Subcutaneous adipose tissue (tissue), 4 donors: ENCODE measurements around the gene RABL6. TPM values are rescaled to one million over a fixed set of nuclear protein-coding genes. Genes with fewer than 3 reads are reported as not detected.

Source experiments
- total RNA-seq, 4 donors: library from RNA; depleted of rRNA; stranded (reverse); fragments of >200 nt; gene quantifications; one replicate each; pipeline ENCODE4 v1.1.0, GENCODE V29; 2016
- TF ChIP-seq, protein P1 (sequence below): fragments of 450-650 bp; IDR thresholded peaks from one replicate; pipeline ENCODE4 v1.5.1; 2016; ENCODE audit warnings: low read depth, mild to moderate bottlenecking, control low read depth, antibody characterized with exemption, moderate library complexity

RABL6 gene
- total RNA-seq, 4 donors from 2014 or later = 29.4 to 78.2 (median 33.4) TPM

DNA sequence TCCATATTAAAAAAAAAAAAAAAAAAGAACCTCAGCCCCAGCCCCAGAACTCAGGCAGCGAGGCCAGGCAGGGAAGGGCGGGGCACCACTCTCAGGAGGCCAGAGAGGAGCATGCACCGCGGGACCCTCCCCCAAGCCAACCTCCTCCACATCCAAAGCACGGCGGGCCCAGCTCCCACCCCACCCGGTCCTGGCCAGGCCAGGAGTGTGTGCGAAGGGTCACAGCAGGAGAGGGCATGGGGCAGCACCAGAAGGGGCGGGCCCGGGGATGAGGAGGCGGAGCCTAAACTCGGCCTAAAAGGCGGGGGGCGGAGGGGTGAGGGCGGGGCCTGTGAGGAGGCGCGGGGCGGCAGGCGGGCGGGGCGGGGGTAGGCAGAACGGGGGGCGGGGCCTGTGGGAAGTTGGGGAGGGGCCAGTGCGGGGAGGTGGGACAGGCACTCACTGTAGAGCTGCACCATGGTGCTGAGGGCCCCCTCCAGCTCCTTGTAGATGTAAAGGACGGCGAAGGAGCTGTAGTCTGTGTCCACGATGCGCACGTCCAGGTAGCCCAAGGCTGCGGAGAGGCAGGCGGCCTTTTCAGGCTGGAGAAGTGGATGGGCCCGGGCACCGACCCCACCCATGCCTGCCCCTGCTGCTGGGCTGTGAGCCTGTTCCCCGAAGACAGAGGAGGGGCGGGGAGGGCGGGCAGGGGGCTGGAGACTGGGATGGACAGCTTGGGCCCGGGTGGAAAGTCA, 44.7 kb upstream of the RABL6 start:
- TF ChIP-seq, protein P1, sequence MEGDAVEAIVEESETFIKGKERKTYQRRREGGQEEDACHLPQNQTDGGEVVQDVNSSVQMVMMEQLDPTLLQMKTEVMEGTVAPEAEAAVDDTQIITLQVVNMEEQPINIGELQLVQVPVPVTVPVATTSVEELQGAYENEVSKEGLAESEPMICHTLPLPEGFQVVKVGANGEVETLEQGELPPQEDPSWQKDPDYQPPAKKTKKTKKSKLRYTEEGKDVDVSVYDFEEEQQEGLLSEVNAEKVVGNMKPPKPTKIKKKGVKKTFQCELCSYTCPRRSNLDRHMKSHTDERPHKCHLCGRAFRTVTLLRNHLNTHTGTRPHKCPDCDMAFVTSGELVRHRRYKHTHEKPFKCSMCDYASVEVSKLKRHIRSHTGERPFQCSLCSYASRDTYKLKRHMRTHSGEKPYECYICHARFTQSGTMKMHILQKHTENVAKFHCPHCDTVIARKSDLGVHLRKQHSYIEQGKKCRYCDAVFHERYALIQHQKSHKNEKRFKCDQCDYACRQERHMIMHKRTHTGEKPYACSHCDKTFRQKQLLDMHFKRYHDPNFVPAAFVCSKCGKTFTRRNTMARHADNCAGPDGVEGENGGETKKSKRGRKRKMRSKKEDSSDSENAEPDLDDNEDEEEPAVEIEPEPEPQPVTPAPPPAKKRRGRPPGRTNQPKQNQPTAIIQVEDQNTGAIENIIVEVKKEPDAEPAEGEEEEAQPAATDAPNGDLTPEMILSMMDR = no peak

DNA sequence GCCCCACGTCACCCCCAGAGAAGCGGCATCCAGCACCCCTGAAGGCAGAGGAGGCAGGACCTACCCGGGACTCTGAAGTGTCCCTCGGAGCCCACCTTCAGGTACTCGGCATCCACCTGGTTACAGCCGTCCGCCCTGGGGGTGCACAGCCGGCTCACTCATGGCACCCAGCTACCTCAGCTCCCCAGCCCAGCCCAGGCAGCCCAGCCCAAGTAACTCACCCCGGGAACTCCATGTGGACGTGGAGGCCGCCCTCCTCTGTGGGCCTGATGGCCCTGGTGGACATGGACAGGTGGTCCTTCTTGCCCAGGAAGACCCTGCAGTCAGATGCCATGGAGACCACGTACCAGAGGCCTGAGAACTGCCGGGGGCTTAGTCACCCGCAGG, 44.1 kb upstream of the RABL6 start:
- TF ChIP-seq, protein P1 = no peak

DNA sequence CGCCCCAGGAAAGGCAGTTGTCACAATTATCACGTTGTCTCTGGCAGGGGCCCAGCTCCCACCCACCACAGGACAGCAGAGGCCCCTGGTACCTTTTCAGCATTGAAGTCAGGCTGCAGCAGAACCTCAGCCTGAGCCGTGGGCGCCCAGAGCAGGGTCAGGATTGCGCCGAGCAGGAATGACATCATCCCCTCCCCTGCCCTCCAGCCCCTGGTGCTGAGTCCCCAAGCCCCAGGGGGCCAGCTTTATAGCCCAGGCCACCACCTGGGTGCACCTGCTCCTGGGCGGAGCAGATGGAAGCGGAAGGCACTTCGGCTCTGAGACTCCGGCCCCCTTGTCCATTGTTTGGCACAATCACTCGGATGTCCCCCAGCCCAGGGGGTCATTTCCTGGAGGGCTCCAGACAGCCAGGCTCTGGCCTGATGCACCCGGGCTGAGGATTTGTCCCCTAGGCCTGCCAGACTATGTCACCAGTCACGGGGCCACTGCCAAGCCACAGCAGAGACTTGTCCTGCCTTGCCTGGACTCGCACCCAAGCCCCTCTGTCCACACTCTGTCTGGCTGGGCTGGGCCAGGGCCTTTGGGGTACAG, 43.4 kb upstream of the RABL6 start, which contains the start of gene LCN15:
Gene LCN15 (minus strand): TSS at position 218 of the 591 bp plus-strand sequence. CDS start 30 bp downstream, at position 188.
- TF ChIP-seq, protein P1 = no peak

DNA sequence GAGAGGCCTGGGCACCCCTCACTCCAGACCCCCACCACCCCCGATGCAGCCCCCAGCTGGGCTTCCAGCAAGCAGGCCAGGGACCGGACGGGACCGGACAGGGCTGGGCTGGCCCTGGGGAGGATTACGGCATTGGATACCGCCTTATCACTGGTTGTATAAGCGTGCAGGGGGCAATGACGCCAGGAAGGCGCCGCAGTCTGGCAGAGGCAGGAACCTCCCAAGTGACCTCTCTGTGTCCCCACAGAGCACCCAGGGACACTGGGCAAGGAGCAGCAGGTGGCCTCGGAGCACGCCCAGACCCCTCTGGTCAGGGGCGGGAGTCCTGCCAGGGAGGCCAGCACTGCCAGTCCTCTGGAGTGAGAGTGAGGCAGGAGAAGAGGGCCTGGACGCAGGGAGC, 42.7 kb upstream of the RABL6 start:
- TF ChIP-seq, protein P1 = no peak

DNA sequence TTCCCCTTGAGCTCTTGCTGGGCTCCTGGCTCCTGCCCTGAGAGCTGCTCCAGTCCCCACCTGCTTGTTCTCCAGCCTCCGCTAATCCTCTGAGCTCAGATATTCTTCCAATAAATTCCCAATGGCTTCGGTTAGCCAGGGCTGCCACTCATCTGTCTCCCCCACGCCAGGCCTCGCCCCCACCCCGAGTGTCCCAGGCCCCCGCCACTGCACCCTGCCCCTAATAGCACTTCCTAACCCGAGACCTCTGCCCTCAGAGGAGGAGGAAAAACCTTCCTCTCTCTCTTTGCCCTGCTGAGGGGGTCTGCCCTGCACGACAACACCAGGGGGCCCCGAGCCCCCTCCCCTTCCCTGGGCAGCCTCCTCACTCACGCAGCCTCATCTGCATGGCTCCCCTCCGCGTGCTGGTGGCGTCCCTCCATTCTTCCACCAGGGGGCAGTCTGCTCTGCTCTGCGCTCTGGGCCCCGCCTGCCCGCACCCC, 38.0 kb upstream of the RABL6 start:
- TF ChIP-seq, protein P1 = no peak

DNA sequence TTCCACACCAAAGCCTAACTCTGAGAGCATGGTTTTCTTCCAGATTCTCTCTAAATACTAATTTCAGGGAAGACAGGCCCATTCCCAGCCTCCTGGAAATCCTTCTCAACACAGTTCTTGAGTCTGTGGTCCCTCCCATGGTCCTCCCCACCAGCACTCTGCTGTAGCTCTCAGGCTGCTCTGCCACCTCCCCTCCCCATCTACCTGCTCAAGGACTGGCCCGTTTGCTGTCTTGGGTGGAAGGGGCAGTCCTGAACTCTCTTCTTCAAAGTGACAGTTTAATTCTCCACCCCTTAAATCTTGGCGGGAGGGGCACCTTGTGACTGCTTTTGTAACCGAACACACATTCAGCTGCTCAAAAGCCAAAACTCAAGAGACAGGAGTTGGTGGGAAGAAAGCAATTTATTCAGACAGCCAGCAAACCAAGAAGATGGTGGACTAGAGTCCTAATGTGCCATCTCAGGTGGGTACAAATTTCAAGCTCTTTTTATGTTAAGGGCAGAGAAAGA, 35.8 kb upstream of the RABL6 start:
- TF ChIP-seq, protein P1 = no peak

DNA sequence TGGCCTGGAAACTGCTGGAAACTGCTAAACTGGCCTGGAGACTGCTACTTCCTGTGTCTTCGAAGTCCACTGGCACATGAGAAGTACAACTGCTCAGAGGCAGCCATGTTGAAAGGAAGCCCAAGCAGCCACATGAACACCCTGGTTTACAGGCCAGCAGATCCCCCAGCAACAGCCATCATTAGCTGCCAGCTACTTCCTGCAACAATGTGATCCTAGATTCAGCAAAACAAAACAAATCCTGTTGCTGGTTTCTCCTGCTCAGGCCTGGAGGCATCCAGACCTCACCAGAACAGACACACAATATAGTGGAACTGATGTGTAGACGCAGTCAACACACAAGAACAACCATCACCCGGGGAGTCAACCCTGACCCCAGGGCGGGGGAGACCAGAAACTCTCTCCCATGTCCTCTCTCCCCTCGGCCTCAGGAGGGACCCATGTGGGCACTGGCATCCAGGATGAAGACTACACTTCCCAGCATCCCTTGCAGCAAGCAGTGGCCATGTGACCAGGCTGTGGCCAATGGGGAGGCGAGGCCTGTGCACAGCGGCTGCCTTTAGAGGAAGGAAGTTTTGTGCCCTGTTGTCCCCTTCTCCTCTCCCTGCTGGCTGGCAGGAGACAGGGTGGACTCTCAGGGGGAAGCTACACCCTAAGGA, 34.2 kb upstream of the RABL6 start:
- TF ChIP-seq, protein P1 = no peak
